HepG2 (cell line): Measurements from ENCODE around the gene TVP23A. TPM values are rescaled to one million over a fixed set of nuclear protein-coding genes. Genes with fewer than 3 reads are reported as not detected.

Source experiments
- CEBPZ ChIP-seq: IDR thresholded peaks from 2 replicates; pipeline ENCODE4 v1.6.1; 2012; ENCODE audit warnings: low read length, improper control_type of control experiment
- CREBL2 ChIP-seq: sonication (generic); formaldehyde crosslinking; IDR thresholded peaks from 2 replicates; pipeline ENCODE4 v1.8.1; 2023; ENCODE audit warnings: missing genetic modification reagents, mild to moderate bottlenecking, borderline replicate concordance
- KDM5B ChIP-seq: sonication (generic); formaldehyde crosslinking; IDR thresholded peaks from 2 replicates; pipeline ENCODE4 v1.4.0; 2020; ENCODE audit warnings: missing genetic modification reagents, mild to moderate bottlenecking, borderline replicate concordance
- PRDM4 ChIP-seq: sonication (generic); formaldehyde crosslinking; IDR thresholded peaks from 2 replicates; pipeline ENCODE4 v1.9.0; 2021; ENCODE audit warnings: missing genetic modification reagents, borderline replicate concordance
- TCF12 ChIP-seq, 2 experiments: fragments of 450-650 bp in 1 of 2; sonication (generic) in 1 of 2; formaldehyde crosslinking in 1 of 2; IDR thresholded peaks; 2 replicates each; pipeline versions ENCODE4 v1.6.1 to v1.8.0; 2017 to 2022; ENCODE audit warnings: antibody characterized with exemption in 1 of 2, mild to moderate bottlenecking in 1 of 2, missing genetic modification reagents in 1 of 2, moderate library complexity in 1 of 2
- ZBTB40 ChIP-seq, 2 experiments: fragments of 450-650 bp in 1 of 2; sonication (generic) in 1 of 2; formaldehyde crosslinking in 1 of 2; IDR thresholded peaks; 2 replicates each; pipeline versions ENCODE4 v1.6.1 to v1.8.0; 2016 to 2022; ENCODE audit warnings: antibody characterized with exemption in 1 of 2, mild to moderate bottlenecking in 1 of 2, missing genetic modification reagents in 1 of 2
- ZIK1 ChIP-seq: sonication (generic); formaldehyde crosslinking; IDR thresholded peaks from 2 replicates; pipeline ENCODE4 v1.5.0; 2020; ENCODE audit warnings: mild to moderate bottlenecking, low read depth, missing genetic modification reagents, borderline replicate concordance
- ZNF564 ChIP-seq: sonication (generic); formaldehyde crosslinking; IDR thresholded peaks from 2 replicates; pipeline ENCODE4 v1.8.1; 2023; ENCODE audit warnings: mild to moderate bottlenecking, missing genetic modification reagents
- ZNF777 ChIP-seq: sonication (generic); formaldehyde crosslinking; IDR thresholded peaks from 2 replicates; pipeline ENCODE4 v1.4.0; 2020; ENCODE audit warnings: missing genetic modification reagents
- polyA plus RNA-seq, 8 experiments: library from polyadenylated mRNA; depleted of rRNA in 3 of 8; stranded (reverse) in 7 of 8; unstranded in 1 of 8; fragments of >200 nt; fragmentation: Illumina TruSeq in 4 of 8; extraction: Trizol in 4 of 8; gene quantifications; 2 replicates each; pipeline versions ENCODE4 v1.2.1 to v1.2.3, GENCODE V29; 2011 to 2016; ENCODE audit warnings: low read depth in 4 of 8, missing spikeins in 1 of 8, mixed read lengths in 1 of 8; ENCODE audit not compliant: insufficient read depth in 1 of 8
- total RNA-seq, 5 experiments: library from RNA; depleted of rRNA; stranded (reverse); fragments of >200 nt; fragmentation: Illumina TruSeq; extraction: Trizol; gene quantifications; 2 replicates each; pipeline ENCODE4 v1.2.3, GENCODE V29; 2016; ENCODE audit warnings: low read depth in 1 of 5
- TF ChIP-seq, protein P1 (sequence below): sonication (generic); formaldehyde crosslinking; IDR thresholded peaks from 2 replicates; pipeline ENCODE4 v1.8.0; 2022; ENCODE audit warnings: mild to moderate bottlenecking, missing genetic modification reagents; ENCODE audit not compliant: insufficient replicate concordance

The TVP23A gene
- total and polyA plus RNA-seq, 2 of the 13 experiments (the other 11 are each of a cell fraction or from before 2014, with no cell fraction given): not detected

- TF ChIP-seq ZBTB40 (IDR thresholded peaks at IDR 0.05) (no peak), ZBTB40 (CRISPR knock-in tag; IDR thresholded peaks at IDR 0.05) (no peak), ZNF564 (CRISPR knock-in tag) (no peak), ZNF777 (CRISPR knock-in tag) (no peak), CEBPZ (no peak), ZIK1 (CRISPR knock-in tag) (no peak), KDM5B (no peak), TCF12 (IDR thresholded peaks at IDR 0.05) (no peak), TCF12 (CRISPR knock-in tag; IDR thresholded peaks at IDR 0.05) (no peak), CREBL2 (CRISPR knock-in tag) (no peak), PRDM4 (no peak)
- TF ChIP-seq, protein P1, sequence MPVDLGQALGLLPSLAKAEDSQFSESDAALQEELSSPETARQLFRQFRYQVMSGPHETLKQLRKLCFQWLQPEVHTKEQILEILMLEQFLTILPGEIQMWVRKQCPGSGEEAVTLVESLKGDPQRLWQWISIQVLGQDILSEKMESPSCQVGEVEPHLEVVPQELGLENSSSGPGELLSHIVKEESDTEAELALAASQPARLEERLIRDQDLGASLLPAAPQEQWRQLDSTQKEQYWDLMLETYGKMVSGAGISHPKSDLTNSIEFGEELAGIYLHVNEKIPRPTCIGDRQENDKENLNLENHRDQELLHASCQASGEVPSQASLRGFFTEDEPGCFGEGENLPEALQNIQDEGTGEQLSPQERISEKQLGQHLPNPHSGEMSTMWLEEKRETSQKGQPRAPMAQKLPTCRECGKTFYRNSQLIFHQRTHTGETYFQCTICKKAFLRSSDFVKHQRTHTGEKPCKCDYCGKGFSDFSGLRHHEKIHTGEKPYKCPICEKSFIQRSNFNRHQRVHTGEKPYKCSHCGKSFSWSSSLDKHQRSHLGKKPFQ (CRISPR knock-in tag): no peak
Measured at GRCh38 chr16:10737068-10737625, 81.4 kb downstream of the TVP23A start (continued).
